ENCODE data around the gene SCP2D1.
A peak's percentile ranks its signal among the peaks of the same experiment; 100 is the strongest.

SCP2D1 gene

GRCh38 chr20:18801516-18801915, 12.1 kb upstream of the SCP2D1 start:
- TF ChIP-seq, protein P1, sequence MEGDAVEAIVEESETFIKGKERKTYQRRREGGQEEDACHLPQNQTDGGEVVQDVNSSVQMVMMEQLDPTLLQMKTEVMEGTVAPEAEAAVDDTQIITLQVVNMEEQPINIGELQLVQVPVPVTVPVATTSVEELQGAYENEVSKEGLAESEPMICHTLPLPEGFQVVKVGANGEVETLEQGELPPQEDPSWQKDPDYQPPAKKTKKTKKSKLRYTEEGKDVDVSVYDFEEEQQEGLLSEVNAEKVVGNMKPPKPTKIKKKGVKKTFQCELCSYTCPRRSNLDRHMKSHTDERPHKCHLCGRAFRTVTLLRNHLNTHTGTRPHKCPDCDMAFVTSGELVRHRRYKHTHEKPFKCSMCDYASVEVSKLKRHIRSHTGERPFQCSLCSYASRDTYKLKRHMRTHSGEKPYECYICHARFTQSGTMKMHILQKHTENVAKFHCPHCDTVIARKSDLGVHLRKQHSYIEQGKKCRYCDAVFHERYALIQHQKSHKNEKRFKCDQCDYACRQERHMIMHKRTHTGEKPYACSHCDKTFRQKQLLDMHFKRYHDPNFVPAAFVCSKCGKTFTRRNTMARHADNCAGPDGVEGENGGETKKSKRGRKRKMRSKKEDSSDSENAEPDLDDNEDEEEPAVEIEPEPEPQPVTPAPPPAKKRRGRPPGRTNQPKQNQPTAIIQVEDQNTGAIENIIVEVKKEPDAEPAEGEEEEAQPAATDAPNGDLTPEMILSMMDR (IDR thresholded peaks at IDR 0.05; ENCODE audit: insufficient read depth, low read length, poor library complexity, severe bottlenecking), result no peak
- no peak overlapping the region for H3K4me3 ChIP-seq (replicated peaks; ENCODE audit: low read depth, low read length)
- no peak for DNase-seq (ENCODE audit: extremely low read depth, insufficient read length)
- H3K27me3 ChIP-seq (replicated peaks; ENCODE audit: control insufficient read depth, insufficient read depth, low read length), result no peaks in the 10 kb centered on the region
- H3K36me3 ChIP-seq (ENCODE audit: control insufficient read depth, insufficient read depth, low read length), result no peaks in the 10 kb centered on the region

GRCh38 chr20:18802012-18802634, 11.5 kb upstream of the SCP2D1 start:
- Histone ChIP-seq H3K27me3 (replicated peaks; ENCODE audit: control insufficient read depth, insufficient read depth, low read length) (no peaks in the 10 kb centered on the region), H3K36me3 (ENCODE audit: control insufficient read depth, insufficient read depth, low read length) (no peaks in the 10 kb centered on the region), H3K4me3 (replicated peaks; ENCODE audit: low read depth, low read length) (no peak overlapping the region)
- TF ChIP-seq, protein P1 (IDR thresholded peaks at IDR 0.05; ENCODE audit: insufficient read depth, low read length, poor library complexity, severe bottlenecking), result no peak
- peak; percentile 60 for DNase-seq (ENCODE audit: extremely low read depth, insufficient read length)

DNA sequence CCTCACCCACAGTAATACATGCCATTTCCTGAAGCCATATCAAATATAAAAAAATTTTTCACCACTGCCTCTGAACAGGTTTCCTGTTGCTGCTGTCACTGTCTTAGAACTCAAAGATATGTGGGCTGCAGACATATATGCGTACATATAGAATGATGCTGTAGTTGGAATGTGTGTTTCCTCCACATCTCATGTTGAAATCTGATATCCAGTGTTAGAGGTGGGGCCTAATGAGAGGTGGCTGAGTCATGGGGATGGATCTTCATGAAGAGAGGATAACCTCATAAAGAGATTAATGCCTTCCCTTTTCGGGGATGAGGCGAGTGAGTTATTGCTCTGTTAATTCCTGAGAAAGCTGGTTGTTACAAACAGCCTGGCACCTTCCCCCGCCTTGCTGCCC, 7.7 kb upstream of the SCP2D1 start:
- no peak overlapping the region for H3K4me3 ChIP-seq (replicated peaks; ENCODE audit: low read depth, low read length)
- DNase-seq (ENCODE audit: extremely low read depth, insufficient read length), result no peak
- H3K36me3 ChIP-seq (ENCODE audit: control insufficient read depth, insufficient read depth, low read length), result no peaks in the 10 kb centered on the region
- H3K27me3 ChIP-seq (replicated peaks; ENCODE audit: control insufficient read depth, insufficient read depth, low read length), result no peaks in the 10 kb centered on the region
- TF ChIP-seq, protein P1 (IDR thresholded peaks at IDR 0.05; ENCODE audit: insufficient read depth, low read length, poor library complexity, severe bottlenecking), result no peak

GRCh38 chr20:18808712-18809111, 4.9 kb upstream of the SCP2D1 start:
- H3K36me3 ChIP-seq (ENCODE audit: control insufficient read depth, insufficient read depth, low read length), result no peaks in the 10 kb centered on the region
- TF ChIP-seq, protein P1 (IDR thresholded peaks at IDR 0.05; ENCODE audit: insufficient read depth, low read length, poor library complexity, severe bottlenecking), result no peak
- no peak for DNase-seq (ENCODE audit: extremely low read depth, insufficient read length)
- H3K4me3 ChIP-seq (replicated peaks; ENCODE audit: low read depth, low read length), result no peak overlapping the region
- no peaks in the 10 kb centered on the region for H3K27me3 ChIP-seq (replicated peaks; ENCODE audit: control insufficient read depth, insufficient read depth, low read length)

GRCh38 chr20:18811186-18811585, 2.4 kb upstream of the SCP2D1 start:
- H3K36me3 ChIP-seq (ENCODE audit: control insufficient read depth, insufficient read depth, low read length), result no peaks in the 10 kb centered on the region
- H3K27me3 ChIP-seq (replicated peaks; ENCODE audit: control insufficient read depth, insufficient read depth, low read length), result no peaks in the 10 kb centered on the region
- no peak for DNase-seq (ENCODE audit: extremely low read depth, insufficient read length)
- H3K4me3 ChIP-seq (replicated peaks; ENCODE audit: low read depth, low read length), result no peak overlapping the region
- TF ChIP-seq, protein P1 (IDR thresholded peaks at IDR 0.05; ENCODE audit: insufficient read depth, low read length, poor library complexity, severe bottlenecking), result no peak

DNA sequence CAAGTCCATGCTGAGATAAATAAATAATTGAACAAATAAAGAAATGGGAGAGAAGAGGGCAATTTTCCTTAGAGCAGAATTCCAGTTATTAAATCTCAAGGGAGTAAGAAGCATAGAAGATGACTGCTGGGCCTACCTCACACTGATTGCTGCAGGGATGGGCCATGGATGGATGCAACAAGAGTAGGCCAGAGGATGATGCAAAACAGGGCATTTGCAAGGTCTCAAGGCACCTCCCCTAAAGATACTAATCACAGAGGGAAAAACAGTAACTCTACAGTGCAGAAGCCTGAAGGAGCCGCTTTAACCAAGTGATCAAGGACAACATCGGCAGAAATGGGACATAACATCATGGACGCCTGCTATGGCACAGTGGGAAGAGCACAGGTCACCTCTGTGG, 1.7 kb upstream of the SCP2D1 start:
- TF ChIP-seq, protein P1 (IDR thresholded peaks at IDR 0.05; ENCODE audit: insufficient read depth, low read length, poor library complexity, severe bottlenecking), result no peak
- Histone ChIP-seq H3K4me3 (replicated peaks; ENCODE audit: low read depth, low read length) (no peak overlapping the region), H3K27me3 (replicated peaks; ENCODE audit: control insufficient read depth, insufficient read depth, low read length) (no peaks in the 10 kb centered on the region), H3K36me3 (ENCODE audit: control insufficient read depth, insufficient read depth, low read length) (no peaks in the 10 kb centered on the region)
- no peak for DNase-seq (ENCODE audit: extremely low read depth, insufficient read length)
